SK-N-SH (cell line): ENCODE data around the gene ARHGEF26. TPM values are rescaled to one million over a fixed set of nuclear protein-coding genes. Genes with fewer than 3 reads are reported as not detected.

Experiments used
- CTCF ChIA-PET: fragments of 300-600, 350-600 bp; formaldehyde crosslinking; extraction: SDS; loops from one replicate; lab custom pipeline; 2021; lab: Yijun Ruan, JAX
- POLR2A ChIA-PET: fragments of 350-600 bp; sonication (Branson Sonifier 250); formaldehyde crosslinking; extraction: SDS; loops from one replicate; lab custom pipeline; 2020; ENCODE audit warnings: antibody characterized with exemption, inconsistent platforms; lab: Yijun Ruan, JAX
- DNase-seq: peaks from one replicate; pipeline ENCODE4 v3.0.0; 2012
- H2AFZ ChIP-seq: fragments of 200-600 bp; sonication (generic); 2 replicates; pipeline ENCODE4 v1.8.1; 2016; ENCODE audit warnings: antibody characterized with exemption, mild to moderate bottlenecking, low read depth
- H3F3A ChIP-seq: fragments of 200-600 bp; sonication (generic); replicated peaks from 2 replicates; pipeline ENCODE3; 2016; ENCODE audit warnings: antibody characterized with exemption, mild to moderate bottlenecking; ENCODE audit not compliant: insufficient read depth
- H3K27ac ChIP-seq, 2 experiments: fragments of 200-500 bp in 1 of 2; fragments of 200-600 bp in 1 of 2; sonication (Bioruptor generic) in 1 of 2; sonication (generic), shearing (Covaris generic) in 1 of 2; 2 replicates each; pipeline versions ENCODE4 v1.5.1 to v1.6.1; 2014 to 2016; ENCODE audit warnings: low read depth in 2 of 2, inconsistent platforms in 1 of 2, low read length in 1 of 2, mild to moderate bottlenecking in 1 of 2, mixed read lengths in 1 of 2
- H3K27me3 ChIP-seq: fragments of 200-600 bp; sonication (generic), shearing (Covaris generic); 2 replicates; pipeline ENCODE4 v1.6.1; 2016; ENCODE audit warnings: mixed run types; ENCODE audit not compliant: insufficient read depth
- H3K36me3 ChIP-seq, 2 experiments: fragments of 200-500 bp in 1 of 2; fragments of 200-600 bp in 1 of 2; sonication (Bioruptor generic) in 1 of 2; sonication (generic) in 1 of 2; replicated peaks in 1 of 2; 2 replicates each; pipeline versions ENCODE3 to v1.5.1; 2014 to 2016; ENCODE audit warnings: low read length in 1 of 2, mild to moderate bottlenecking in 1 of 2; ENCODE audit not compliant: insufficient read depth in 2 of 2, control insufficient read depth in 1 of 2
- H3K4me1 ChIP-seq, 2 experiments: fragments of 200-500 bp in 1 of 2; fragments of 200-600 bp in 1 of 2; sonication (Bioruptor generic) in 1 of 2; sonication (generic), shearing (Covaris generic) in 1 of 2; 2 replicates each; pipeline versions ENCODE4 v1.5.1 to v1.6.1; 2014 to 2016; ENCODE audit warnings: low read depth in 1 of 2, low read length in 1 of 2, mixed run types in 1 of 2; ENCODE audit not compliant: insufficient read depth in 2 of 2, control insufficient read depth in 1 of 2
- H3K4me2 ChIP-seq: fragments of 200-600 bp; sonication (generic), shearing (Covaris generic); 2 replicates; pipeline ENCODE4 v1.6.1; 2017; ENCODE audit warnings: mixed run types
- H3K4me3 ChIP-seq, 2 experiments: fragments of 200-500 bp in 1 of 2; fragments of 200-600 bp in 1 of 2; sonication (Bioruptor generic) in 1 of 2; sonication (generic), shearing (Covaris generic) in 1 of 2; 2 replicates each; pipeline versions ENCODE4 v1.5.1 to v1.8.1; 2014 to 2016; ENCODE audit warnings: low read depth in 2 of 2, inconsistent platforms in 1 of 2, low read length in 1 of 2, mild to moderate bottlenecking in 1 of 2, mixed read lengths in 1 of 2, moderate library complexity in 1 of 2
- H3K79me2 ChIP-seq: fragments of 200-600 bp; sonication (generic); 2 replicates; pipeline ENCODE4 v1.8.1; 2017; ENCODE audit warnings: mild to moderate bottlenecking; ENCODE audit not compliant: insufficient read depth
- H3K9ac ChIP-seq: fragments of 200-600 bp; sonication (generic); 2 replicates; pipeline ENCODE4 v1.6.1; 2017; ENCODE audit warnings: mixed run types
- H3K9me2 ChIP-seq: fragments of 200-600 bp; sonication (generic); 2 replicates; pipeline ENCODE4 v1.6.1; 2017; ENCODE audit warnings: mixed run types
- H3K9me3 ChIP-seq: fragments of 200-600 bp; sonication (generic); 2 replicates; pipeline ENCODE4 v1.6.1; 2017; ENCODE audit warnings: mixed run types, mild to moderate bottlenecking, moderate library complexity
- H4K20me1 ChIP-seq: fragments of 200-600 bp; sonication (generic); 2 replicates; pipeline ENCODE4 v1.6.1; 2017; ENCODE audit warnings: mild to moderate bottlenecking, mixed run types; ENCODE audit not compliant: insufficient read depth
- CHD2 ChIP-seq: fragments of 150-350 bp; IDR thresholded peaks from 2 replicates; pipeline ENCODE4 v1.6.1; 2018; ENCODE audit warnings: low read length; ENCODE audit not compliant: partially characterized antibody
- FOXJ3 ChIP-seq: sonication (generic); formaldehyde crosslinking; IDR thresholded peaks from 2 replicates; pipeline ENCODE4 v1.5.1; 2020; ENCODE audit warnings: mild to moderate bottlenecking, missing genetic modification reagents
- FOXM1 ChIP-seq: IDR thresholded peaks from 2 replicates; pipeline ENCODE4 v1.4.0; 2012; ENCODE audit warnings: low read depth, mild to moderate bottlenecking
- GATA2 ChIP-seq: sonication (generic); formaldehyde crosslinking; IDR thresholded peaks from 2 replicates; pipeline ENCODE4 v1.5.0; 2020; ENCODE audit warnings: mild to moderate bottlenecking, missing genetic modification reagents
- IRF3 ChIP-seq: fragments of 150-350 bp; IDR thresholded peaks from 2 replicates; pipeline ENCODE4 v1.6.1; 2016; ENCODE audit warnings: mild to moderate bottlenecking, low read depth, low read length
- MEF2A ChIP-seq: IDR thresholded peaks from 2 replicates; pipeline ENCODE4 v1.4.0; 2012; ENCODE audit warnings: low read depth, borderline replicate concordance
- MXI1 ChIP-seq: IDR thresholded peaks from 2 replicates; pipeline ENCODE4 v1.6.1; 2012; ENCODE audit warnings: mild to moderate bottlenecking, low read depth, low read length, improper control_type of control experiment
- NRF1 ChIP-seq: IDR thresholded peaks from 2 replicates; pipeline ENCODE4 v1.6.1; 2012; ENCODE audit warnings: low read depth, mild to moderate bottlenecking, low read length
- POLR2AphosphoS5 ChIP-seq: IDR thresholded peaks from 2 replicates; pipeline ENCODE4 v1.6.1; 2012; ENCODE audit warnings: low read depth, low read length
- RAD21 ChIP-seq: IDR thresholded peaks from 2 replicates; pipeline ENCODE4 v1.6.1; 2012; ENCODE audit warnings: mild to moderate bottlenecking, low read length
- RFX5 ChIP-seq: IDR thresholded peaks from 2 replicates; pipeline ENCODE4 v1.6.1; 2012; ENCODE audit warnings: mild to moderate bottlenecking, improper control_type of control experiment, low read length
- RXRA ChIP-seq: IDR thresholded peaks from 2 replicates; pipeline ENCODE4 v1.4.0; 2012; ENCODE audit warnings: low read depth, mild to moderate bottlenecking, borderline replicate concordance
- SMC3 ChIP-seq: IDR thresholded peaks from 2 replicates; pipeline ENCODE4 v1.6.1; 2012; ENCODE audit warnings: low read depth, low read length, improper control_type of control experiment
- TAF1 ChIP-seq: IDR thresholded peaks from 2 replicates; pipeline ENCODE4 v1.6.1; 2012; ENCODE audit warnings: low read depth, mild to moderate bottlenecking, low read length, moderate library complexity, borderline replicate concordance
- YY1 ChIP-seq: IDR thresholded peaks from 2 replicates; pipeline ENCODE4 v1.4.0; 2012; ENCODE audit warnings: low read depth, mild to moderate bottlenecking
- WGBS: methylation state at CpG from one replicate; pipeline ENCODE4 v1.1.6; 2017; ENCODE audit warnings: low lambda C conversion rate; 5-methylcytosine and 5-hydroxymethylcytosine counted together
- polyA plus RNA-seq, 3 experiments: library from polyadenylated mRNA; depleted of rRNA; stranded (reverse); fragments of >200 nt; gene quantifications; 2 replicates each; pipeline ENCODE4 v1.2.3, GENCODE V29; 2012
- TF ChIP-seq, protein P1 (sequence below): IDR thresholded peaks from 2 replicates; pipeline ENCODE4 v1.4.0; 2012; ENCODE audit warnings: low read depth
- TF ChIP-seq, protein P2 (sequence below): IDR thresholded peaks from 2 replicates; pipeline ENCODE4 v1.4.0; 2012; ENCODE audit warnings: low read depth, borderline replicate concordance
- TF ChIP-seq, protein P3 (sequence below): IDR thresholded peaks from 2 replicates; pipeline ENCODE4 v1.4.0; 2012; ENCODE audit warnings: low read depth, borderline replicate concordance
- TF ChIP-seq, protein P4 (sequence below): fragments of 200-600 bp; sonication (generic); IDR thresholded peaks from 2 replicates; pipeline ENCODE4 v1.6.1; 2017; ENCODE audit warnings: antibody characterized with exemption, mild to moderate bottlenecking, moderate library complexity
- TF ChIP-seq, protein P5 (sequence below): fragments of 150-350 bp; IDR thresholded peaks from 2 replicates; pipeline ENCODE4 v1.6.1; 2017; ENCODE audit warnings: antibody characterized with exemption, low read length, low read depth, borderline replicate concordance

Gene ARHGEF26
- polyA plus RNA-seq, 1 of the 3 experiments (the other 2 are of a cell fraction) = 1.2 TPM

DNA sequence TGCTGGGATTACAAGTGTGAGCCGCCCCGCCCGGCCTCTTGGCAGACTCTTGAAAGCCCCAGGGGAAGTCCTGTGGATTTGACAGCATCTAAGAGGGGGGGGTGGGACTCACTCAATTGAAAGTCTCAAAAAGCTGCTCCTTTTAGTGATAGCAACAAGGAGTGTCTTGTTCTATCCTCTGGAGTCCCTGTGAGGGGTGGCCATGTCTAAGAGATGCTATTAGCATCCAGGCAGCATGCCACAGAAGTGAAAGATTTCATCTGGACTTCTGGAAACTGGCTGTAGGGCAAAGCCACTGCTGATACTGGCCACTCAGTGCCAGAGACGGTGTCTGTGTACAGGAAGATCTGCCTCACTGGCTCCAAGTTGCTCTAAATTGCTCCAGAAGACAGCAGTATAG, 129.1 kb downstream of the ARHGEF26 start:
- Histone ChIP-seq H3K79me2 (no peaks in the 10 kb centered on the region), H4K20me1 (no peaks in the 10 kb centered on the region), H3K27me3 (no peaks in the 10 kb centered on the region), H3K36me3 (peaks cover 4 to 32% of the 10 kb centered on the region in 2 experiments), H3K9me3 (no peaks in the 10 kb centered on the region), H3F3A (peaks cover 4% of the 10 kb centered on the region), H3K4me3 (no peak overlapping the region), H3K27ac (no peak overlapping the region), H3K4me1 (peaks cover 0 to 9% of the 10 kb centered on the region in 2 experiments; a peak in 3 of 4 replicates), H2AFZ (no peak overlapping the region)
- WGBS = 100% methylated on average over 1 of the region's 4 CpGs
- ChIA-PET POLR2A (no interaction called here), CTCF (interaction anchor here (1.1 kb wide), 1 partner anchor 129 kb away, joined by 4 read pairs; the partner anchor contains the start of gene ARHGEF26)
- TF ChIP-seq, protein P1, sequence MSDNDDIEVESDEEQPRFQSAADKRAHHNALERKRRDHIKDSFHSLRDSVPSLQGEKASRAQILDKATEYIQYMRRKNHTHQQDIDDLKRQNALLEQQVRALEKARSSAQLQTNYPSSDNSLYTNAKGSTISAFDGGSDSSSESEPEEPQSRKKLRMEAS = no peak
- TF ChIP-seq, protein P2, sequence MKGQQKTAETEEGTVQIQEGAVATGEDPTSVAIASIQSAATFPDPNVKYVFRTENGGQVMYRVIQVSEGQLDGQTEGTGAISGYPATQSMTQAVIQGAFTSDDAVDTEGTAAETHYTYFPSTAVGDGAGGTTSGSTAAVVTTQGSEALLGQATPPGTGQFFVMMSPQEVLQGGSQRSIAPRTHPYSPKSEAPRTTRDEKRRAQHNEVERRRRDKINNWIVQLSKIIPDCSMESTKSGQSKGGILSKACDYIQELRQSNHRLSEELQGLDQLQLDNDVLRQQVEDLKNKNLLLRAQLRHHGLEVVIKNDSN = no peak
- TF ChIP-seq TAF1 = no peak
- TF ChIP-seq, all 33 proteins: peak for 0
- Histone ChIP-seq H3K9ac (no peak overlapping the region), H3K4me2 (no peak overlapping the region), H3K9me2 (no peaks in the 10 kb centered on the region)
- no peak for DNase-seq

DNA sequence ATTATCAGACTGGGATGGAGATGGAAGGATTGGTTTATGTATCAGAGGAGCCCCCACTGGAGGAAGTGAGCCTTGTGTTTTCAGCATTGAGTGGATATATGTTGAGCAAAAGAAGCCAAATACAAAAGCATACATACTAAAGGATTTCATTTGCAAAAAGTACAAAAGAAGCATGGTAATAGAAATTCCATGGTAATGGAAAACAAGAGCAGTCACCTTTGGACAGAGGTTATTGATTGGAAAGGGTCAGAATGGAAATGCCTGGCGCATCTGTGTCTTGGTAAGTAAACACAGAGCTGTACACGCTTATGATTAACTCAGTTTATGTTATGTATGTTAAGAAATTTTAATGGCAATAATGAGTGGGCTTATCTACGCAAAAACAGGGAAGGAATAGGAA, 130.4 kb downstream of the ARHGEF26 start:
- no peak overlapping the region for H3K4me2 ChIP-seq
- POLR2A ChIA-PET = no interaction called here
- H3K27ac ChIP-seq = no peak overlapping the region
- H3K4me3 ChIP-seq = no peak overlapping the region
- no peaks in the 10 kb centered on the region for H3K27me3 ChIP-seq
- no peaks in the 10 kb centered on the region for H3K9me2 ChIP-seq
- H3F3A ChIP-seq = peaks cover 4% of the 10 kb centered on the region
- no peak overlapping the region for H2AFZ ChIP-seq
- DNase-seq = no peak
- H3K9ac ChIP-seq = no peak overlapping the region
- TF ChIP-seq RFX5 (no peak), RAD21 (no peak), SMC3 (no peak), FOXM1 (no peak), RXRA (no peak), MEF2A (no peak), TAF1 (no peak), YY1 (no peak), IRF3 (no peak), NRF1 (no peak), GATA2 (CRISPR knock-in tag) (no peak), POLR2AphosphoS5 (no peak), CHD2 (no peak), MXI1 (no peak), FOXJ3 (CRISPR knock-in tag) (no peak)
- TF ChIP-seq, protein P3, sequence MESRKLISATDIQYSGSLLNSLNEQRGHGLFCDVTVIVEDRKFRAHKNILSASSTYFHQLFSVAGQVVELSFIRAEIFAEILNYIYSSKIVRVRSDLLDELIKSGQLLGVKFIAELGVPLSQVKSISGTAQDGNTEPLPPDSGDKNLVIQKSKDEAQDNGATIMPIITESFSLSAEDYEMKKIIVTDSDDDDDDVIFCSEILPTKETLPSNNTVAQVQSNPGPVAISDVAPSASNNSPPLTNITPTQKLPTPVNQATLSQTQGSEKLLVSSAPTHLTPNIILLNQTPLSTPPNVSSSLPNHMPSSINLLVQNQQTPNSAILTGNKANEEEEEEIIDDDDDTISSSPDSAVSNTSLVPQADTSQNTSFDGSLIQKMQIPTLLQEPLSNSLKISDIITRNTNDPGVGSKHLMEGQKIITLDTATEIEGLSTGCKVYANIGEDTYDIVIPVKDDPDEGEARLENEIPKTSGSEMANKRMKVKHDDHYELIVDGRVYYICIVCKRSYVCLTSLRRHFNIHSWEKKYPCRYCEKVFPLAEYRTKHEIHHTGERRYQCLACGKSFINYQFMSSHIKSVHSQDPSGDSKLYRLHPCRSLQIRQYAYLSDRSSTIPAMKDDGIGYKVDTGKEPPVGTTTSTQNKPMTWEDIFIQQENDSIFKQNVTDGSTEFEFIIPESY = no peak
- TF ChIP-seq, protein P4, sequence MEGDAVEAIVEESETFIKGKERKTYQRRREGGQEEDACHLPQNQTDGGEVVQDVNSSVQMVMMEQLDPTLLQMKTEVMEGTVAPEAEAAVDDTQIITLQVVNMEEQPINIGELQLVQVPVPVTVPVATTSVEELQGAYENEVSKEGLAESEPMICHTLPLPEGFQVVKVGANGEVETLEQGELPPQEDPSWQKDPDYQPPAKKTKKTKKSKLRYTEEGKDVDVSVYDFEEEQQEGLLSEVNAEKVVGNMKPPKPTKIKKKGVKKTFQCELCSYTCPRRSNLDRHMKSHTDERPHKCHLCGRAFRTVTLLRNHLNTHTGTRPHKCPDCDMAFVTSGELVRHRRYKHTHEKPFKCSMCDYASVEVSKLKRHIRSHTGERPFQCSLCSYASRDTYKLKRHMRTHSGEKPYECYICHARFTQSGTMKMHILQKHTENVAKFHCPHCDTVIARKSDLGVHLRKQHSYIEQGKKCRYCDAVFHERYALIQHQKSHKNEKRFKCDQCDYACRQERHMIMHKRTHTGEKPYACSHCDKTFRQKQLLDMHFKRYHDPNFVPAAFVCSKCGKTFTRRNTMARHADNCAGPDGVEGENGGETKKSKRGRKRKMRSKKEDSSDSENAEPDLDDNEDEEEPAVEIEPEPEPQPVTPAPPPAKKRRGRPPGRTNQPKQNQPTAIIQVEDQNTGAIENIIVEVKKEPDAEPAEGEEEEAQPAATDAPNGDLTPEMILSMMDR = no peak
- TF ChIP-seq, protein P5, sequence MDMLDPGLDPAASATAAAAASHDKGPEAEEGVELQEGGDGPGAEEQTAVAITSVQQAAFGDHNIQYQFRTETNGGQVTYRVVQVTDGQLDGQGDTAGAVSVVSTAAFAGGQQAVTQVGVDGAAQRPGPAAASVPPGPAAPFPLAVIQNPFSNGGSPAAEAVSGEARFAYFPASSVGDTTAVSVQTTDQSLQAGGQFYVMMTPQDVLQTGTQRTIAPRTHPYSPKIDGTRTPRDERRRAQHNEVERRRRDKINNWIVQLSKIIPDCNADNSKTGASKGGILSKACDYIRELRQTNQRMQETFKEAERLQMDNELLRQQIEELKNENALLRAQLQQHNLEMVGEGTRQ = no peak
- WGBS = 96% methylated on average over 3 of the region's 3 CpGs
- H3K79me2 ChIP-seq = no peaks in the 10 kb centered on the region
- peaks cover 4 to 37% of the 10 kb centered on the region in 2 experiments for H3K36me3 ChIP-seq
- H3K9me3 ChIP-seq = no peaks in the 10 kb centered on the region
- peaks cover 0 to 9% of the 10 kb centered on the region in 2 experiments; a peak in 3 of 4 replicates for H3K4me1 ChIP-seq
- CTCF ChIA-PET = interaction anchor here (0.6 to 2.6 kb wide), 6 partner anchors 10 to 254 kb away, joined by 3 to 11 read pairs (median 6); no protein-coding TSS in a partner anchor
- H4K20me1 ChIP-seq = no peaks in the 10 kb centered on the region
